HUES6 (cell line): ENCODE results near the gene KBTBD4.
A peak's percentile ranks its signal among the peaks of the same experiment; 100 is the strongest.
"Not testable (repeated sequence)": the region's sequence is repeated elsewhere in the genome, so short reads cannot be mapped to it uniquely, and the experiment has no call there.

Source experiments
- H3K27ac ChIP-seq: 2 replicates; pipeline ENCODE4 v1.7.0; 2013; ENCODE audit warnings: low read depth, mild to moderate bottlenecking, low read length, inconsistent platforms
- H3K27me3 ChIP-seq: 2 replicates; pipeline ENCODE4 v1.6.1; 2013; ENCODE audit warnings: low read length; ENCODE audit not compliant: control insufficient read depth, insufficient read depth
- H3K36me3 ChIP-seq: 2 replicates; pipeline ENCODE4 v1.6.1; 2013; ENCODE audit warnings: low read length; ENCODE audit not compliant: control insufficient read depth, insufficient read depth
- H3K4me1 ChIP-seq: 2 replicates; pipeline ENCODE4 v1.6.1; 2013; ENCODE audit warnings: low read length; ENCODE audit not compliant: control insufficient read depth, insufficient read depth
- H3K4me3 ChIP-seq: 2 replicates; pipeline ENCODE4 v1.5.1; 2013; ENCODE audit warnings: low read depth, low read length
- H3K9ac ChIP-seq: one replicate; pipeline ENCODE4 v1.6.1; 2013; ENCODE audit warnings: mild to moderate bottlenecking, low read length
- H3K9me3 ChIP-seq: 2 replicates; pipeline ENCODE4 v1.6.1; 2013; ENCODE audit warnings: low read depth, low read length; ENCODE audit not compliant: control insufficient read depth, insufficient read depth

The KBTBD4 gene

DNA sequence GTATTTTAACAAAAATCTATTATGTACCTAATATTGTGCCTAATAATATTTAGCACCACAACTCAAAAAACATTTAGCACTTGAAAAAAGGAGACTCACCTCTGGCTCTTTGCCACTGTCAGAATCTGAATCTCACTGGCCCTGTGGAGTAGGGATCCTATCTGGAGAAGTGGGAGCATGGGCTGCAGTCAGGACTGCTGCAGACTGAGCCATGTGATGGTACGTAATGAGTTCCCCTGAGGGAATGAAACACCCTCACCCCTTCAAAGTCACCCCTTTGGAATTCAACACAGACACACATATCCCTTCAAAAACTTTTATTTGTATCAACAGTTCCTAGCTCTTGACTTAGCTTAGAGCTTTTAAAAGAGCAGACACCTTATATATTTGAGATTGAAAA, 6.9 kb downstream of the KBTBD4 start:
- H3K4me3 ChIP-seq: no peak overlapping the region
- H3K4me1 ChIP-seq: no peaks in the 10 kb centered on the region
- H3K36me3 ChIP-seq: peaks cover 72% of the 10 kb centered on the region
- no peak overlapping the region for H3K9ac ChIP-seq
- no peak overlapping the region for H3K27ac ChIP-seq
- no peaks in the 10 kb centered on the region for H3K27me3 ChIP-seq
- H3K9me3 ChIP-seq: no peaks in the 10 kb centered on the region

DNA sequence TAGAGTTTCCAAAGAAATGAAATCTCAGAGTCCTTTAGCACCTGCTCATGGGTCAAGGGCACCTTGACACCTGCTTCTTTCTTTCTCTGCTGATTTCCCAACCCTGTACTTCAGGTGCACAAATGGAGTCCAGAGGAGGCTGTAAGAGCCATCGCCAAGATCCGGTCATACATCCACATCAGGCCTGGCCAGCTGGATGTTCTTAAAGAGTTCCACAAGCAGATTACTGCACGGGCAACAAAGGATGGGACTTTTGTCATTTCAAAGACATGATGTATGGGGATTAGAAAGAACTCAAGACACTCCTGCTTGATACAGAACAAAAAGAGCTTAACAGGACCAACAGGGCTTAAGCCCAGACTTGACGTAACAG, 7.4 kb downstream of the KBTBD4 start:
- Histone ChIP-seq H3K27ac (no peak overlapping the region), H3K4me3 (no peak overlapping the region), H3K36me3 (peaks cover 70% of the 10 kb centered on the region), H3K9ac (no peak overlapping the region), H3K9me3 (no peaks in the 10 kb centered on the region), H3K4me1 (peaks cover 4% of the 10 kb centered on the region; the same call in 1 of the 2 replicates), H3K27me3 (no peaks in the 10 kb centered on the region)

DNA sequence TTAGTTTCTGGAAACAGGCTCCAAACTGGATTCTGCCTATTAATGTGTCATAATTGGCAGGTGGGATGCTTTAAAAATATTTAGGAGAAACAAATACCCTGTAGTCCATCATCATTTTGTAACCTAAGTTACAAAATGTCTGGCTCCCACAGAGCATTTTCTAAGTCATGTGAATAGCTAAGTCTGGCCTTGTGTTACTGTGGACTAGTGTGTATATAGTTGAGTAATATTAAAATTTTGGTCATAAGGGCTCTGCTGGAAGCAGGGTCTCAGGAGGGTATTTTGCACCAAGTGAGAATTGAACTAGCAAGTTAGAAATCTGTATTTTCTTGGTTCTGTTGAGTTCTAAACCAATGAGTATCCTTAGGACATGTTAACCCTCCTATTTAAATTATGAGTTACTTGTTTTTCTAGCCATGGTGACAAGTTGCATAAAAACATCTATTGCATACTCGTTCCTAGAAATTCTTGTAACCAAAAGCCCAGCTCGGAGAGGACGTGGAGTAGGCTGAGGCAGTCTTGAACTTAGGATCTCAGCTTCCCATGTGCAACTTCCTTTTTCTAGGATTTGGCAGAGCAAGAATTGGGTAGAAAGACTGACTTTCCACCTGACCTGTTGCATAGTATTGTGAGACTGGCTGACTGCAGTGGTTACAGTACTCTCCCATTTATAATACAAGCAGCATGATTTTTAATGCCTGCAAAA, 8.0 kb downstream of the KBTBD4 start:
- Histone ChIP-seq H3K4me3 (no peak overlapping the region), H3K27me3 (no peaks in the 10 kb centered on the region), H3K36me3 (peaks cover 69% of the 10 kb centered on the region), H3K9ac (no peak overlapping the region), H3K27ac (no peak overlapping the region), H3K4me1 (peaks cover 5% of the 10 kb centered on the region; the same call in 1 of the 2 replicates), H3K9me3 (no peaks in the 10 kb centered on the region)

DNA sequence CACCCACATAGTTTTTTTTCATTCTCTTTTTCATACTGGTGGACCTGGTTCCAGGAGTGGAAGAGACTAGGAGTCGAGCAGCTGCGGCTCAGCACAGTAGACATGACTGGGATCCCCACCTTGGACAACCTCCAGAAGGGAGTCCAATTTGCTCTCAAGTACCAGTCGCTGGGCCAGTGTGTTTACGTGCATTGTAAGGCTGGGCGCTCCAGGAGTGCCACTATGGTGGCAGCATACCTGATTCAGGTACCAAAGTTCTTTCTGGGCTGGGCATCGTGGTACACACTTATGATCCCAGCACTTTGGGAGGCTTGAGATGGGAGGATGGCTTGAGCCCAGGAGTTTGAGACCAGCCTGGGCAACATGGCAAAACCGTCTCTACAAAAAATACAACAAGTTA, 9.1 kb downstream of the KBTBD4 start:
- no peak overlapping the region for H3K9ac ChIP-seq
- peaks cover 9% of the 10 kb centered on the region; the same call in 1 of the 2 replicates for H3K4me1 ChIP-seq
- no peak overlapping the region for H3K4me3 ChIP-seq
- no peak overlapping the region for H3K27ac ChIP-seq
- no peaks in the 10 kb centered on the region for H3K27me3 ChIP-seq
- no peaks in the 10 kb centered on the region for H3K9me3 ChIP-seq
- peaks cover 60% of the 10 kb centered on the region for H3K36me3 ChIP-seq

DNA sequence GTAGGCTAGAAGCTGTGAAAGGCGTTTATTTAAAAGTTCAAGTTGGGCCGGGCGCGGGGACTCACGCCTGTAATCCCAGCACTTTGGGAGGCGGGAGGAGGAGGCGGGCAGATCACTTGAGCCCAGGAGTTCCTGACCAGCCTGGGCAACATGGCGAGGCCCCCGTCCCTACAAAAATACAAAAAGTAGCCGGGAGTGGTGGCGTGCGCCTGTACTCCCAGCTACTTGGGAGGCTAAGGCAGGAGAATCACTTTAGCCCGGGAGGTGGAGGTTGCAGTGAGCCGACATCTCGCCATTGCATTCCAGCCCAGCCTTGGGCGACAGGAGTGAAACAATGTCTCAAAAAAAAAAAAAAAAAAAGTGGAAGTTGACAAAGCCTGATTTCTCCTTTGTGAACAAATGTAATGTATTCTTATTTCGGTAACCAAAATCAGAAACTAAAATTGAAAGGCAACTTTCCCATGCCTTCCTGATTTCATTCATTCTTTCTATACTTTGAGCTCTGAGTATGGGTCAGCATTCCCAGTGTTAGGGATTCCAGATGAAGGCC, 12.5 kb downstream of the KBTBD4 start:
- H3K36me3 ChIP-seq: peaks cover 27% of the 10 kb centered on the region
- peak overlapping the region; percentile 77 for H3K4me3 ChIP-seq
- peak overlapping the region; percentile 97 for H3K9ac ChIP-seq
- H3K4me1 ChIP-seq: peaks cover 9% of the 10 kb centered on the region; the same call in 1 of the 2 replicates
- no peaks in the 10 kb centered on the region for H3K9me3 ChIP-seq
- no peaks in the 10 kb centered on the region for H3K27me3 ChIP-seq
- peak overlapping the region; percentile 84; the same call in 1 of the 2 replicates for H3K27ac ChIP-seq

DNA sequence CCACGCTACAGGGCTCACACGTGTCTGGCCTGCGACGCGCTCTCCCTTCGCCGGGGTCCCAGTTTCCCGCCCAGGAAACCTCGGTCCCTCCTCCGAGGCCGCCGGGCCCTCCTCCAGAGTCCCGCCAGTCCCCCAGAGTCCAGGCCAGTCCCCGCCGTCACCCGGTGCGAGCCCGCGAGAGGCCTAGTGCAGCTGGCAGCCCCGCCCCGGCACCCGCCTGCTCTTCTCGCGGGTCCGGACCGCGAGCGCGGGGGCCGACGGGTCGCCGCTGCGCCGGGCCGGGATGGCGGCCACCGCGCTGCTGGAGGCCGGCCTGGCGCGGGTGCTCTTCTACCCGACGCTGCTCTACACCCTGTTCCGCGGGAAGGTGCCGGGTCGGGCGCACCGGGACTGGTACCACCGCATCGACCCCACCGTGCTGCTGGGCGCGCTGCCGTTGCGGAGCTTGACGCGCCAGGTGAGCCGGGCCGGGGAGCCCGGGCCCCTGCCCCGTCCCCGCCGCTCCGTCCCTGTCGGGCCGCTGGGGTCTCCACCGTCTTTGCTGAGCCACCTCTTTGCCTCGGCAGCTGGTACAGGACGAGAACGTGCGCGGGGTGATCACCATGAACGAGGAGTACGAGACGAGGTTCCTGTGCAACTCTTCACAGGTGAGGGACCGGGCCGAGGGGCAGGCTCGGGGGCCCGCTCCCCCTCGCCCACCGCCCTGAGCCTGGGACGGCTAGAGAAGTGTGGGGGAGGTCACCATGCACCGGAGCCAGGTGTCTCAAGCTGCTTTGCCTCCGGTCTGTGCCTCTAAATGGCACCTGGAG, 13.2 kb downstream of the KBTBD4 start, which contains the start of gene PTPMT1:
Gene PTPMT1, plus strand, starts transcription at position 260 of the 809 bp plus-strand sequence. Its CDS starts 24 bp downstream, at position 284.
- H3K9me3 ChIP-seq: no peaks in the 10 kb centered on the region
- peak within 1 kb of the TSS; percentile 84; the same call in 1 of the 2 replicates for H3K27ac ChIP-seq

DNA sequence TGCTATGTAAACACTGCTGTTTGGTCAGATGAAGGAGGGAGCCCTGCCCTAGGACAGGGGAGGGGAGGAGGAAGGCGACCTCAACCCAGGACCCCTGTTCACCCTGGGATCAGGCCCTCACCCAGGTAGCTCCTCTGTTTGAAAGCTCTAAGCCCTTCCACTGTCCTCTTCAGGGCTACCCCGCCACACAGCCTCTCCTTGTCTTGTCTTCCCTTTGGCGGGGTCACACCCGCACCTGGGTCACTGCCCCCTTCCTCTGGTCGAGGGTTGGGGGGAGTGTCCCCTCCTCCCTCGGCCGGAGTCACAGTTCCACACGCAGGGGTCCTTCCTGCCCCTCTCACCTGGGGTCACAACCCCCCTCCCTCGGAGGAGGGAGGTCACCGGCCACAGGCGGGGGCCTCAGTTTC, 13.8 kb downstream of the KBTBD4 start:
- Histone ChIP-seq H3K9ac (peak overlapping the region; percentile 97), H3K36me3 (peaks cover 15% of the 10 kb centered on the region), H3K27ac (peak overlapping the region; percentile 22; the same call in 1 of the 2 replicates), H3K9me3 (no peaks in the 10 kb centered on the region), H3K4me1 (peaks cover 9% of the 10 kb centered on the region; the same call in 1 of the 2 replicates), H3K27me3 (no peaks in the 10 kb centered on the region), H3K4me3 (peak overlapping the region; percentile 77)

More for the DNA sequence above, 13.2 kb downstream of the KBTBD4 start, which contains the start of gene PTPMT1:
- Histone ChIP-seq H3K4me3 (peak within 1 kb of the TSS; percentile 77), H3K9ac (peak within 1 kb of the TSS; percentile 97), H3K36me3 (peaks cover 21% of the 10 kb centered on the region), H3K27me3 (no peaks in the 10 kb centered on the region), H3K4me1 (peaks cover 9% of the 10 kb centered on the region; the same call in 1 of the 2 replicates)

DNA sequence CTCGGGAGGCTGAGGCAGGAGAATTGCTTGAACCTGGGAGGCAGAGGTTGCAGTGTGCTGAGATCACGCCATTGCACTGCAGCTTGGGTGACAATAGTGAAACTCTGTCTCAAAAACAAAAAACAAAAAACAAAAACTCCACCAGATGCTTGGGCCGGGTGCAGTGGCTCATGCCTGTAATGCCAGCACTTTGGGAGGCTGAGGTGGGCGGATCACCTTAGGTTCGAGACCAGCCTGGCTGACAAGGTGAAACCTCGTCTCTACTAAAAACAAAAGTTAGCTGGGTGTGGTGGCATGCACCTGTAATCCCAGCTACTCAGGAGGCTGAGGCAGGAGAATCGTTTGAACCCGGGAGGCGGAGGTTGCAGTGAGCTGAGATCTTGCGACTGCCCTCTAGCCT, 14.4 kb downstream of the KBTBD4 start:
- not testable (repeated sequence) for H3K4me3 ChIP-seq, H3K27me3 ChIP-seq

DNA sequence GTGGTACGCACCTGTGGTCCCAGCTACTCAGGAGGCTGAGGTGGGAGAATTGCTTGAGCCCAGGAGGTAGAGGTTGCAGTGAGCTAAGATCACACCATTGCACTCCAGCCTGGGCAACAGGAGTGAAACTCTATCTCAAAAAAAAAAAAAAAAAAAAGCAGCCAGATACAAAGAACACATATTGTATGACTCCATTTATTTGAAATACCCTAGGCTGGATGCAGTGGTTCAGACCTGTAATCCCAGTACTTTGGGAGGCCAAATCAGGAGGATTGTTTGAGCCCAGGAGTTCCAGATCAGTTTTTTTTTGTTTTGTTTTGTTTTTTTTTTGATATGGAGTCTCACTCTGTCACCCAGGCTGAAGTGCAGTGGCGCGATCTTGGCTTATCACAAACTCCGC, 16.4 kb downstream of the KBTBD4 start:
- H3K27ac ChIP-seq: not testable (repeated sequence)

More for the DNA sequence above, 14.4 kb downstream of the KBTBD4 start:
- H3K4me1 ChIP-seq, H3K36me3 ChIP-seq, H3K9me3 ChIP-seq, H3K27ac ChIP-seq, H3K9ac ChIP-seq: not testable (repeated sequence)

DNA sequence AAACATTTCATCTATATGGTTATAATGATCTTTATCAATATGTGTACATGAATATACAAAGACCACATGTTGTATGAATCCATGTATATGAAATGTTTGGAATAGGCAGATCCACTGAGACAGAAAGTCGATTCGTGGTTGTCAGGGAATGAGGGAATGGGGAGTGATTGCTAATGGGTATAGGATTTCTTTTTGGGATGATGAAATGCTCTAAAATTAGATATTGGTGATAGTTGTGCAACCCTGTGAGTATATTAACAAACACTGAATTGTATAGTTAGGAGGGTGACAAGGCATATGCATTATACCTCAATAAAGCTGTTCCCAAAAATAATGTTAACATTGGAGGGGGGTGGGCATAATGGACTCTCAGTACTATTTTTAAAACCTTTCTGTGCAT, 18.3 kb downstream of the KBTBD4 start:
- no peaks in the 10 kb centered on the region for H3K9me3 ChIP-seq
- no peak overlapping the region for H3K27ac ChIP-seq
- H3K4me3 ChIP-seq: no peak overlapping the region
- 0 out of 2 replicates have a peak, but pooled peaks cover 5% of the 10 kb centered on the region for H3K4me1 ChIP-seq
- H3K27me3 ChIP-seq: no peaks in the 10 kb centered on the region
- no peaks in the 10 kb centered on the region for H3K36me3 ChIP-seq
- H3K9ac ChIP-seq: no peak overlapping the region

More for the DNA sequence above, 16.4 kb downstream of the KBTBD4 start:
- not testable (repeated sequence) for H3K27me3 ChIP-seq, H3K9me3 ChIP-seq, H3K36me3 ChIP-seq, H3K9ac ChIP-seq, H3K4me3 ChIP-seq, H3K4me1 ChIP-seq
